KG1 (cell line): Measurements from ENCODE around the gene TANC2.

Experiments used
- DNase-seq: peaks from one replicate; lab custom pipeline; 2025; lab: John Stamatoyannopoulos, UW

The TANC2 gene

DNA sequence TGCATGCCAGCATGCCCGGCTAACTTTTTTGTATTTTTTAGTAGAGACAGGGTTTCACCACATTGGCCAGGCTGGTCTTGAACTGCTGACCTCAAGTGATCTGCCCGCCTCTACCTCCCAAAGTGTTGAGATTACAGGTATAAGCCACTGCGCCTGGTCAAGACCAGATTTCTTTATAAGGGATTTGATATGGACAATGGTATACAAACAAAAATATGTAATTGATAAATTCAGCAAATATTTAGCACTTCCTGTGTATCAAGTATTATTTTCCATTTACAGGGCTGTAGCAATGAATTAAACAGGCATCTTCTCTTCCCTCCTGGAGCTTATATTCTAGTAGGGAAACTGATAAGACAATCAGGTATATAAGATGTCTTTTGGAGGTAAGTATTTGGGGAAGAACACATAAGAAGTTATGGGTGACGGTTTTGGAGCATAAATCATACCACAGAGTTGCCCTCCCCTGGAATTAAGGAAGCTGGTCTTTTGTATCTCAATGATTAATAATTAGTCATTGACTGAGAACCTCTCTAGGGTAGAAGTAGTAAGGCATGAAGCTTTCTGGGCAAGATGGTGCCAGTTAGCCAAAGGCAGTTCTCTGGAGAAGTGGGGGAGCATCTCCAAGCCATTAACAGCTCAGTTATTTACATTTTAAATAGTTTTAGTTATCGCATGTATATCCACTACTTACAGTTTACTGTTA lies 35.8 kb downstream of the TANC2 start:
- no peak for DNase-seq

- DNase-seq, result no peak
These were observed 36.6 kb downstream of the TANC2 start for GRCh38 chr17:63002625-63003024.

GRCh38 chr17:63015824-63016223 lies 49.8 kb downstream of the TANC2 start:
- DNase-seq, result no peak
